ENCODE measurements around the gene FSTL3. TPM values are rescaled to one million over a fixed set of nuclear protein-coding genes. Genes with fewer than 3 reads are reported as not detected.

The FSTL3 gene
- total and polyA plus RNA-seq, 2 of the 13 experiments (the other 11 are each of a cell fraction or from before 2014, with no cell fraction given) = 13.5 to 15.6 TPM

- TF ChIP-seq BCL3 (CRISPR knock-in tag; IDR thresholded peaks at IDR 0.05) (0 out of 2 replicates have a peak, but pooled peaks have one; percentile 40), MLLT10 (CRISPR knock-in tag; IDR thresholded peaks at IDR 0.05) (no peak), ZBTB42 (CRISPR knock-in tag; IDR thresholded peaks at IDR 0.05) (no peak), PLRG1 (conservative IDR thresholded peaks at IDR 0.05) (no peak), ZNF383 (CRISPR knock-in tag; IDR thresholded peaks at IDR 0.05; ENCODE audit: borderline replicate concordance) (no peak), KAT8 (CRISPR knock-in tag; IDR thresholded peaks at IDR 0.05) (peak; percentile 44; the same call in 1 of the 2 replicates), ZFP36L2 (CRISPR knock-in tag; IDR thresholded peaks at IDR 0.05) (no peak), ZMYM3 (CRISPR knock-in tag; IDR thresholded peaks at IDR 0.05) (0 out of 2 replicates have a peak, but pooled peaks have one; percentile 31), SPEN (CRISPR knock-in tag; IDR thresholded peaks at IDR 0.05; ENCODE audit: low read depth) (peak; percentile 91), ATF7 (IDR thresholded peaks at IDR 0.05) (no peak), ATF7 (CRISPR knock-in tag; IDR thresholded peaks at IDR 0.05) (no peak), ZNF503 (CRISPR knock-in tag; IDR thresholded peaks at IDR 0.05) (no peak; the same call in 1 of the 2 replicates), SP4 (CRISPR knock-in tag; IDR thresholded peaks at IDR 0.05) (peak; percentile 88), ESRRA (CRISPR knock-in tag; IDR thresholded peaks at IDR 0.05; ENCODE audit: low read depth) (no peak), NCOA1 (CRISPR knock-in tag; IDR thresholded peaks at IDR 0.05) (no peak), ZNF737 (CRISPR knock-in tag; IDR thresholded peaks at IDR 0.05; ENCODE audit: borderline replicate concordance) (no peak), ZSCAN31 (CRISPR knock-in tag; IDR thresholded peaks at IDR 0.05; ENCODE audit: low read depth) (peak; percentile 63), ELK4 (CRISPR knock-in tag; IDR thresholded peaks at IDR 0.05; ENCODE audit: borderline replicate concordance) (no peak), ATF3 (CRISPR knock-in tag; IDR thresholded peaks at IDR 0.05) (no peak), ZNF224 (CRISPR knock-in tag; IDR thresholded peaks at IDR 0.05) (no peak), PHF5A (CRISPR knock-in tag; IDR thresholded peaks at IDR 0.05; ENCODE audit: low read depth, unreplicated experiment) (no peak), POLR2A (IDR thresholded peaks at IDR 0.05; ENCODE audit: insufficient read depth in 1 of 2, low read depth in 2 of 2, low read length in 2 of 2) (peak; percentile 72 to 78), PRDM4 (CRISPR knock-in tag; IDR thresholded peaks at IDR 0.05; ENCODE audit: borderline replicate concordance) (no peak)
Observed at GRCh38 chr19:662962-663681, 13.1 kb upstream of the FSTL3 start, which contains the start of gene RNF126 (continued).

Data from HepG2 (cell line).